SK-N-SH treated with all-trans-retinoic acid at 6 μM for 48 hours (cell line): Measurements from ENCODE around the gene PPP1R1C.

Experiments used
- ATAC-seq: fragments of 200-7000 bp; cut with Tn5 transposase; 3 replicates; pipeline ENCODE4 v1.9.1; 2020; ENCODE audit warnings: mild to moderate bottlenecking, moderate library complexity
- ARNTL ChIP-seq: fragments of 450-650 bp; formaldehyde crosslinking; IDR thresholded peaks from 2 replicates; pipeline ENCODE4 v1.5.0; 2020; ENCODE audit warnings: low read depth, mild to moderate bottlenecking, moderate library complexity, borderline replicate concordance
- BACH2 ChIP-seq: fragments of 250-450 bp; sonication (Bioruptor Pico); IDR thresholded peaks from 2 replicates; pipeline ENCODE4 v1.9.0; 2021; ENCODE audit warnings: mild to moderate bottlenecking, borderline replicate concordance
- CREB5 ChIP-seq: fragments of 250-450 bp; sonication (Bioruptor Pico); IDR thresholded peaks from 2 replicates; pipeline ENCODE4 v1.5.1; 2020; ENCODE audit warnings: low read depth, mild to moderate bottlenecking, moderate library complexity
- CSDC2 ChIP-seq: fragments of 250-450 bp; sonication (Bioruptor Pico); IDR thresholded peaks from 2 replicates; pipeline ENCODE4 v1.5.0; 2020; ENCODE audit warnings: mild to moderate bottlenecking, moderate library complexity
- CSRNP3 ChIP-seq: fragments of 250-450 bp; sonication (Bioruptor Pico); IDR thresholded peaks from 2 replicates; pipeline ENCODE4 v1.5.1; 2021; ENCODE audit warnings: mild to moderate bottlenecking, moderate library complexity
- ESRRG ChIP-seq: fragments of 250-450 bp; sonication (Bioruptor Pico); IDR thresholded peaks from 2 replicates; pipeline ENCODE4 v1.6.1; 2021; ENCODE audit warnings: mild to moderate bottlenecking
- GLIS3 ChIP-seq: fragments of 250-450 bp; sonication (Bioruptor Pico); IDR thresholded peaks from 2 replicates; pipeline ENCODE4 v1.5.0; 2020; ENCODE audit warnings: mild to moderate bottlenecking, moderate library complexity
- OSR1 ChIP-seq: fragments of 250-450 bp; sonication (Bioruptor Pico); IDR thresholded peaks from 2 replicates; pipeline ENCODE4 v1.8.0; 2022; ENCODE audit warnings: moderate library complexity, mild to moderate bottlenecking, inconsistent platforms
- PATZ1 ChIP-seq: fragments of 250-450 bp; sonication (Bioruptor Pico); IDR thresholded peaks from 2 replicates; pipeline ENCODE4 v1.8.0; 2020; ENCODE audit warnings: mild to moderate bottlenecking, moderate library complexity, borderline replicate concordance
- POU6F1 ChIP-seq: fragments of 250-450 bp; sonication (Bioruptor Pico); IDR thresholded peaks from 2 replicates; pipeline ENCODE4 v1.8.0; 2021; ENCODE audit warnings: low read depth, mild to moderate bottlenecking, moderate library complexity, borderline replicate concordance
- PPARA ChIP-seq: fragments of 250-450 bp; sonication (Bioruptor Pico); IDR thresholded peaks from 2 replicates; pipeline ENCODE4 v1.5.0; 2020; ENCODE audit warnings: mild to moderate bottlenecking, borderline replicate concordance
- RARB ChIP-seq: fragments of 250-450 bp; sonication (Bioruptor Pico); IDR thresholded peaks from 2 replicates; pipeline ENCODE4 v1.8.0; 2021; ENCODE audit warnings: mild to moderate bottlenecking, moderate library complexity
- SNAI2 ChIP-seq: fragments of 250-450 bp; sonication (Bioruptor Pico); IDR thresholded peaks from 2 replicates; pipeline ENCODE4 v1.5.0; 2020; ENCODE audit warnings: mild to moderate bottlenecking, moderate library complexity
- TCF4 ChIP-seq: fragments of 250-450 bp; sonication (Bioruptor Pico); IDR thresholded peaks from 2 replicates; pipeline ENCODE4 v1.8.0; 2021; ENCODE audit warnings: mild to moderate bottlenecking, moderate library complexity, borderline replicate concordance
- ZC3H10 ChIP-seq: fragments of 250-450 bp; sonication (Bioruptor Pico); IDR thresholded peaks from 2 replicates; pipeline ENCODE4 v1.5.1; 2021; ENCODE audit warnings: mild to moderate bottlenecking, moderate library complexity
- ZFP3 ChIP-seq: fragments of 250-450 bp; sonication (Bioruptor Pico); IDR thresholded peaks from 2 replicates; pipeline ENCODE4 v1.5.0; 2020; ENCODE audit warnings: mild to moderate bottlenecking, moderate library complexity
- ZFP30 ChIP-seq: fragments of 450-650 bp; formaldehyde crosslinking; IDR thresholded peaks from 2 replicates; pipeline ENCODE4 v1.5.0; 2022; ENCODE audit warnings: mild to moderate bottlenecking, moderate library complexity
- ZNF565 ChIP-seq: fragments of 450-650 bp; formaldehyde crosslinking; conservative IDR thresholded peaks from 2 replicates; pipeline ENCODE4 v1.5.0; 2020; ENCODE audit warnings: low read depth, mild to moderate bottlenecking, moderate library complexity
- ZNF70 ChIP-seq: fragments of 450-650 bp; formaldehyde crosslinking; IDR thresholded peaks from 2 replicates; pipeline ENCODE4 v1.5.0; 2020; ENCODE audit warnings: mild to moderate bottlenecking, moderate library complexity
- ZNF8 ChIP-seq: fragments of 450-650 bp; formaldehyde crosslinking; IDR thresholded peaks from 2 replicates; pipeline ENCODE4 v1.5.0; 2020; ENCODE audit warnings: mild to moderate bottlenecking, moderate library complexity

PPP1R1C gene

GRCh38 chr2:182166841-182167240, 181.2 kb downstream of the PPP1R1C start:
- TF ChIP-seq ZNF70 (CRISPR knock-in tag) (no peak), CSDC2 (no peak), CREB5 (no peak), ESRRG (CRISPR knock-in tag) (no peak), RARB (CRISPR knock-in tag) (no peak), TCF4 (no peak), ARNTL (CRISPR knock-in tag) (no peak), SNAI2 (CRISPR knock-in tag) (no peak), ZC3H10 (CRISPR knock-in tag) (no peak), OSR1 (CRISPR knock-in tag) (no peak), PPARA (no peak), ZFP3 (CRISPR knock-in tag) (no peak), CSRNP3 (CRISPR knock-in tag) (no peak), ZNF8 (CRISPR knock-in tag) (no peak), POU6F1 (no peak), ZNF565 (CRISPR knock-in tag) (no peak), BACH2 (no peak), GLIS3 (CRISPR knock-in tag) (no peak), PATZ1 (no peak), ZFP30 (CRISPR knock-in tag) (no peak)
- ATAC-seq, result no peak
